PC-9 (cell line): ENCODE results near the gene LRRC23. TPM values are rescaled to one million over a fixed set of nuclear protein-coding genes. Genes with fewer than 3 reads are reported as not detected.
A peak's percentile ranks its signal among the peaks of the same experiment; 100 is the strongest.
"Not testable (repeated sequence)": the region's sequence is repeated elsewhere in the genome, so short reads cannot be mapped to it uniquely, and the experiment has no call there.

Experiments used
- BruUV-seq: library from RNA; stranded (reverse); fragments of 400-500 nt; replicated peaks from 2 replicates; lab custom pipeline; 2021; lab: Mats Ljungman, UMichigan
- CTCF ChIA-PET: fragments of 300-600 bp; sonication (Branson Sonifier 250); formaldehyde crosslinking; loops from one replicate; lab custom pipeline; 2022; ENCODE audit warnings: antibody characterized with exemption; lab: Charles Lee
- POLR2A ChIA-PET: fragments of 300-600 bp; sonication (Branson Sonifier 250); formaldehyde crosslinking; loops from one replicate; lab custom pipeline; 2022; ENCODE audit warnings: antibody characterized with exemption; ENCODE audit not compliant: unreplicated experiment; lab: Charles Lee
- DNase-seq, 2 experiments: peaks; one replicate each; pipeline versions ENCODE4 v3.0.0 to v3.0.0-alpha.2; 2015 to 2022; ENCODE audit warnings: mixed read lengths in 1 of 2
- H2AFZ ChIP-seq: fragments of 200-600 bp; sonication (generic); 2 replicates; pipeline ENCODE4 v1.8.1; 2017; ENCODE audit warnings: antibody characterized with exemption
- H3F3A ChIP-seq: fragments of 200-600 bp; sonication (generic); 2 replicates; pipeline ENCODE4 v1.8.1; 2017; ENCODE audit warnings: antibody characterized with exemption, mild to moderate bottlenecking, low read depth; ENCODE audit not compliant: insufficient read depth
- H3K27ac ChIP-seq: fragments of 200-600 bp; sonication (generic); 2 replicates; pipeline ENCODE4 v1.6.1; 2016; ENCODE audit warnings: mixed run types
- H3K27me3 ChIP-seq: fragments of 200-600 bp; sonication (generic); 2 replicates; pipeline ENCODE4 v1.6.1; 2016; ENCODE audit warnings: low read depth, mixed run types; ENCODE audit not compliant: insufficient read depth
- H3K36me3 ChIP-seq: fragments of 200-600 bp; sonication (generic); 2 replicates; pipeline ENCODE4 v1.6.1; 2016; ENCODE audit warnings: low read depth, mixed run types
- H3K4me1 ChIP-seq: fragments of 200-600 bp; sonication (generic); replicated peaks from 2 replicates; pipeline ENCODE4 v1.6.1; 2016; ENCODE audit warnings: mixed run types; ENCODE audit not compliant: insufficient read depth
- H3K4me2 ChIP-seq: fragments of 200-600 bp; sonication (generic); 2 replicates; pipeline ENCODE4 v1.6.1; 2017; ENCODE audit warnings: mixed run types
- H3K4me3 ChIP-seq: fragments of 200-600 bp; sonication (generic); 2 replicates; pipeline ENCODE4 v1.6.1; 2016; ENCODE audit warnings: mixed run types
- H3K79me2 ChIP-seq: fragments of 200-600 bp; sonication (generic); 2 replicates; pipeline ENCODE4 v1.6.1; 2017; ENCODE audit warnings: low read depth, mixed run types
- H3K9me2 ChIP-seq: fragments of 200-600 bp; sonication (generic); 2 replicates; pipeline ENCODE4 v1.8.1; 2017; ENCODE audit warnings: mild to moderate bottlenecking; ENCODE audit not compliant: insufficient read depth
- H3K9me3 ChIP-seq: fragments of 200-600 bp; sonication (generic); 2 replicates; pipeline ENCODE4 v1.8.1; 2016; ENCODE audit warnings: low read depth; ENCODE audit not compliant: insufficient read depth
- H4K20me1 ChIP-seq: fragments of 200-600 bp; sonication (generic); 2 replicates; pipeline ENCODE4 v1.8.1; 2017; ENCODE audit not compliant: insufficient read depth
- CTCF ChIP-seq: fragments of 200-600 bp; sonication (generic); conservative IDR thresholded peaks from 2 replicates; pipeline ENCODE4 v1.6.1; 2017; ENCODE audit warnings: mixed run types, antibody characterized with exemption, mild to moderate bottlenecking, moderate library complexity
- EZH2 ChIP-seq: fragments of 200-600 bp; sonication (generic); IDR thresholded peaks from 2 replicates; pipeline ENCODE4 v1.8.0; 2017; ENCODE audit warnings: antibody characterized with exemption, low read depth
- intact Hi-C: fragments of 100-400 bp; cut with micrococcal nuclease; formaldehyde crosslinking; loops from one replicate; pipeline ENCODE4 v1.10.0; 2022; ENCODE audit not compliant: unreplicated experiment
- total RNA-seq: library from RNA; stranded (reverse); gene quantifications from 2 replicates; pipeline ENCODE4 v1.2.3, GENCODE V29; 2021

Gene LRRC23
- total RNA-seq, 1 experiment from 2014 or later = 29.3 TPM

- Histone ChIP-seq H3K9me3 (no peaks in the 10 kb centered on the region), H3K9me2 (no peaks in the 10 kb centered on the region), H3F3A (peaks cover 58% of the 10 kb centered on the region), H3K4me1 (peaks cover 36% of the 10 kb centered on the region), H3K4me2 (peak within 1 kb of the TSS; percentile 96), H4K20me1 (peaks cover 37% of the 10 kb centered on the region), H3K36me3 (peaks cover 12% of the 10 kb centered on the region; the same call in 1 of the 2 replicates), H3K4me3 (peak within 1 kb of the TSS; percentile 84), H3K79me2 (peaks cover 29% of the 10 kb centered on the region), H3K27ac (peak within 1 kb of the TSS; percentile 37), H3K27me3 (no peaks in the 10 kb centered on the region), H2AFZ (peak within 1 kb of the TSS; percentile 84)
- ChIA-PET CTCF (interaction anchor here (0.5 to 2.6 kb wide), 15 partner anchors 16 to 260 kb away, joined by 3 to 12 read pairs (median 5); partner anchors contain the start of genes CDCA3, LRRC23 and USP5), POLR2A (interaction anchor here (0.5 to 2.8 kb wide), 19 partner anchors 9 to 736 kb away, joined by 3 to 20 read pairs (median 4); partner anchors contain the start of genes C12orf57, CDCA3, COPS7A and LRRC23)
- intact Hi-C loops = loop anchor here (1.0 to 5.0 kb wide), 8 partner anchors 18 to 257 kb away; partner anchors contain the start of genes C1R, CDCA3, CLSTN3 and ENO2
- peak; percentile 91 to 100 for DNase-seq
- TF ChIP-seq EZH2 (no peak), CTCF (no peak)
- no TSS peak for BruUV-seq
Observed at GRCh38 chr12:6873094-6874014, 31.3 kb upstream of the LRRC23 start, which contains the start of gene SPSB2. Gene SPSB2, minus strand, starts transcription at chr12:6873303. Its CDS starts 402 bp downstream, at chr12:6872901.

- peak overlapping the region; percentile 84 for H3K4me3 ChIP-seq
- H2AFZ ChIP-seq = peak overlapping the region; percentile 78
- ChIA-PET CTCF (interaction anchor here (0.6 kb wide), 1 partner anchor 181 kb away, joined by 5 read pairs; no protein-coding TSS in a partner anchor), POLR2A (interaction anchor here (0.6 kb wide), 2 partner anchors 14 to 70 kb away, joined by 3 read pairs; no protein-coding TSS in a partner anchor)
- DNase-seq, H3K27me3 ChIP-seq, H3K9me3 ChIP-seq, H3K9me2 ChIP-seq, BruUV-seq: not testable (repeated sequence)
- H3K4me1 ChIP-seq = peaks cover 30% of the 10 kb centered on the region
- intact Hi-C loops = loop anchor here (5.0 kb wide), 1 partner anchor 218 kb away; the partner anchor contains the start of gene C1R
- peak overlapping the region; percentile 96 for H3K4me2 ChIP-seq
- peaks cover 23% of the 10 kb centered on the region for H3K79me2 ChIP-seq
- peaks cover 30% of the 10 kb centered on the region for H4K20me1 ChIP-seq
- H3K27ac ChIP-seq = peak overlapping the region; percentile 37
- peaks cover 51% of the 10 kb centered on the region for H3F3A ChIP-seq
- peaks cover 12% of the 10 kb centered on the region; the same call in 1 of the 2 replicates for H3K36me3 ChIP-seq
Observed at GRCh38 chr12:6874015-6874368, 30.6 kb upstream of the LRRC23 start.

- H3K9me2 ChIP-seq, intact Hi-C loops, DNase-seq, POLR2A ChIA-PET, H3K27me3 ChIP-seq, H3K4me2 ChIP-seq, H3K4me3 ChIP-seq, BruUV-seq, H3K79me2 ChIP-seq, H4K20me1 ChIP-seq, H3K4me1 ChIP-seq, H3K9me3 ChIP-seq, H3K27ac ChIP-seq, H3F3A ChIP-seq, H2AFZ ChIP-seq, H3K36me3 ChIP-seq: not testable (repeated sequence)
- CTCF ChIA-PET = interaction anchor here (0.6 to 0.7 kb wide), 2 partner anchors 144 to 265 kb away, joined by 3 read pairs; no protein-coding TSS in a partner anchor
Observed at GRCh38 chr12:6879824-6880223, 24.8 kb upstream of the LRRC23 start.
